GM12878 (cell line): ENCODE data around the gene AK4. TPM values are rescaled to one million over a fixed set of nuclear protein-coding genes. Genes with fewer than 3 reads are reported as not detected.

Source experiments
- ATAC-seq: fragments of 200-7000 bp; cut with Tn5 transposase; 3 replicates; pipeline ENCODE4 v1.9.1; 2020; ENCODE audit warnings: mild to moderate bottlenecking, moderate library complexity
- BruUV-seq: library from RNA; stranded (reverse); fragments of 400-500 nt; replicated peaks from 2 replicates; lab custom pipeline; 2021; lab: Mats Ljungman, UMichigan
- CTCF ChIA-PET: fragments of 300-600 bp; sonication (Branson Sonifier 250); formaldehyde crosslinking; extraction: SDS; loops from one replicate; lab custom pipeline; 2021; ENCODE audit warnings: inconsistent platforms; lab: Yijun Ruan, JAX
- POLR2A ChIA-PET: fragments of 350-600 bp; formaldehyde crosslinking; extraction: SDS; loops from one replicate; lab custom pipeline; 2021; ENCODE audit warnings: inconsistent platforms; lab: Charles Lee
- RAD21 ChIA-PET: fragments of 300-600 bp; sonication (Branson Sonifier 250); formaldehyde crosslinking; loops from one replicate; lab custom pipeline; 2023; ENCODE audit warnings: antibody characterized with exemption; ENCODE audit not compliant: unreplicated experiment; lab: Charles Lee
- SMC1A ChIA-PET: fragments of 300-600 bp; sonication (Branson Sonifier 250); formaldehyde crosslinking; loops from one replicate; lab custom pipeline; 2023; ENCODE audit not compliant: unreplicated experiment, uncharacterized antibody; lab: Charles Lee
- DNase-seq: peaks from one replicate; pipeline ENCODE4 v3.0.0-alpha.2; 2011; ENCODE audit warnings: low read depth, low spot score
- FAIRE-seq: peaks from 3 replicates; lab custom pipeline; 2011; peaks lifted over from hg19 to GRCh38; lab: Jason Lieb, UNC
- H2AFZ ChIP-seq: 2 replicates; pipeline ENCODE4 v1.6.0; 2011; ENCODE audit warnings: low read depth, low read length, control low read depth; ENCODE audit not compliant: control insufficient read depth
- H3K27ac ChIP-seq: 2 replicates; pipeline ENCODE4 v1.5.1; 2011; ENCODE audit warnings: control low read depth; ENCODE audit not compliant: control insufficient read depth, insufficient read depth
- H3K27me3 ChIP-seq, 2 experiments: replicated peaks in 1 of 2; 2 replicates each; pipeline versions ENCODE4 v1.6.0 to v1.6.1; 2011; ENCODE audit warnings: low read length in 1 of 2; ENCODE audit not compliant: control insufficient read depth in 2 of 2, insufficient read depth in 2 of 2
- H3K36me3 ChIP-seq, 2 experiments: 2 replicates each; pipeline ENCODE4 v1.5.1; 2011; ENCODE audit warnings: low read length in 1 of 2; ENCODE audit not compliant: control insufficient read depth in 2 of 2, insufficient read depth in 2 of 2
- H3K4me1 ChIP-seq: 2 replicates; pipeline ENCODE4 v1.6.1; 2011; ENCODE audit warnings: mild to moderate bottlenecking, low read length, moderate library complexity, mixed read lengths; ENCODE audit not compliant: control insufficient read depth, insufficient read depth
- H3K4me2 ChIP-seq: 2 replicates; pipeline ENCODE4 v1.6.0; 2011; ENCODE audit warnings: control low read depth; ENCODE audit not compliant: control insufficient read depth, insufficient read depth
- H3K4me3 ChIP-seq: fragments of 200-600 bp; sonication (generic); 2 replicates; pipeline ENCODE4 v1.5.1; 2016
- H3K79me2 ChIP-seq: 2 replicates; pipeline ENCODE4 v1.6.0; 2011; ENCODE audit warnings: low read length; ENCODE audit not compliant: control insufficient read depth, insufficient read depth
- H3K9ac ChIP-seq: 2 replicates; pipeline ENCODE4 v1.8.0; 2011; ENCODE audit warnings: low read length, control low read depth, mixed read lengths; ENCODE audit not compliant: control insufficient read depth, insufficient read depth
- H3K9me3 ChIP-seq: replicated peaks from 3 replicates; pipeline ENCODE4 v1.5.1; 2011; ENCODE audit warnings: mild to moderate bottlenecking, low read length; ENCODE audit not compliant: control insufficient read depth, insufficient read depth
- H4K20me1 ChIP-seq: 2 replicates; pipeline ENCODE4 v1.6.0; 2011; ENCODE audit not compliant: control insufficient read depth, insufficient read depth
- E2F8 ChIP-seq: fragments of 450-650 bp; IDR thresholded peaks from 2 replicates; pipeline ENCODE4 v1.6.1; 2018; ENCODE audit warnings: mild to moderate bottlenecking, low read depth, moderate library complexity; ENCODE audit not compliant: partially characterized antibody
- NFXL1 ChIP-seq: fragments of 450-650 bp; IDR thresholded peaks from 2 replicates; pipeline ENCODE4 v1.6.1; 2017; ENCODE audit warnings: antibody characterized with exemption, mild to moderate bottlenecking, borderline replicate concordance
- PAX5 ChIP-seq: IDR thresholded peaks from 2 replicates; pipeline ENCODE4 v1.6.1; 2011; ENCODE audit warnings: low read depth, low read length, borderline replicate concordance
- POLR2A ChIP-seq: IDR thresholded peaks from 2 replicates; pipeline ENCODE4 v1.6.1; 2011; ENCODE audit warnings: low read depth, mild to moderate bottlenecking, low read length
- ZBTB11 ChIP-seq: fragments of 450-650 bp; formaldehyde crosslinking; IDR thresholded peaks from 2 replicates; pipeline ENCODE4 v1.5.0; 2022; ENCODE audit warnings: mild to moderate bottlenecking, missing genetic modification characterization
- WGBS: methylation state at CpG from one replicate; pipeline ENCODE4 v1.1.6; 2016; ENCODE audit warnings: low lambda C conversion rate; ENCODE audit not compliant: insufficient replicate concordance, insufficient coverage; ENCODE audit errors: missing lambda C conversion rate; 5-methylcytosine and 5-hydroxymethylcytosine counted together
- in situ Hi-C: fragments of 300-500 bp; cut with MboI; formaldehyde crosslinking; loops from 9 replicates; pipeline ENCODE4 v1.14.3; 2018; ENCODE audit warnings: mixed read lengths
- intact Hi-C: fragments of 100-400 bp; cut with micrococcal nuclease; formaldehyde crosslinking; loops from one replicate; pipeline ENCODE4 v1.14.2; 2022; ENCODE audit not compliant: unreplicated experiment
- polyA plus RNA-seq, 11 experiments: library from polyadenylated mRNA; depleted of rRNA in 4 of 11; unstranded in 6 of 11; stranded (reverse) in 5 of 11; fragments of >200 nt; fragmentation: Nextera tagmentation in 4 of 11; fragmentation: Illumina TruSeq in 1 of 11; extraction: Ambion mirVana in 4 of 11; extraction: Trizol in 1 of 11; gene quantifications; 1 replicate in 1 of 11; 2 replicates in 10 of 11; pipeline versions ENCODE4 v1.2.1 to v1.2.3, GENCODE V29; 2011 to 2016; ENCODE audit warnings: inconsistent platforms in 2 of 11, missing spikeins in 2 of 11, low read depth in 1 of 11
- total RNA-seq, 4 experiments: library from RNA; depleted of rRNA in 3 of 4; stranded (reverse); fragments of >200 nt in 3 of 4; fragmentation: Illumina TruSeq in 1 of 4; extraction: Trizol in 1 of 4; gene quantifications; 2 replicates each; pipeline versions ENCODE4 v1.2.1 to v1.2.3, GENCODE V29; 2013 to 2021
- TF ChIP-seq, protein P1 (sequence below): IDR thresholded peaks from 2 replicates; pipeline ENCODE4 v1.6.1; 2012; ENCODE audit warnings: improper control_type of control experiment, low read depth, low read length; ENCODE audit not compliant: insufficient replicate concordance
- TF ChIP-seq, protein P2 (sequence below): fragments of 450-650 bp; IDR thresholded peaks from 2 replicates; pipeline ENCODE4 v1.6.1; 2014; ENCODE audit warnings: mild to moderate bottlenecking

The AK4 gene
- total and polyA plus RNA-seq, 10 of the 15 experiments (the other 5 are each of a cell fraction or from before 2014, with no cell fraction given): 23.9 to 161 (median 49.0) TPM

DNA sequence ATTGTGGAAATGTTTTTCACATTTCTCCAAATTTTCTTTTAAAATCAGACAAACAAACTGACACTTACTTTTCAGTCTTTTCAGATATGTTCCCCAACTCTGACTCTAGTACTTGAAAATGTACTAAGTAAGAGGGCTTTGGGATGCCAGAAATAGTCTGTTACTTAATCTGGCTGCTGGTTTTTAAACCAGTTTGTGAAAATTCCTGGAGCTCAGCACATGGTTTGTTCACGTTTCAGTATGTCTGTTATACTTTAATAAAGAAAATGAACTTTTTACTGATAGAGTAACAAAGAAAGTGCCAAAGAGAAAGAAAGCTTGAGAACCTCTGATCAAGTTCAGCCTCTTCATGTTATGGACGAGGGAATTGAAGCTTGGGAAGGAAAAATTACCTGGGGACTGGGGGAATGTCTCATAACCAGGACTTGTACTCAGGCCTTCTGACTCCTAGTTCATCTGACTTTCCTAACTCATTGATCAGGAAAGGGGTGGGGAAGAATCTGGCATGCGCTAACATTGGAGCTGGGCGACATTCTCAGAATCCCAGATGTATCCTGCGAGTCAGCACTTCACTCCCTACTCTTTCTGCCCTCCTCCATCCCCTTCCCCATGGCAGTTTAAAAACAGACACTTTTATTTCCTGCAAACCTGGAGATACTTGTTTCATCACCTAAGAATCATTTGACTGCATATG, 130.5 kb downstream of the AK4 start (continued):
- TF ChIP-seq, protein P1, sequence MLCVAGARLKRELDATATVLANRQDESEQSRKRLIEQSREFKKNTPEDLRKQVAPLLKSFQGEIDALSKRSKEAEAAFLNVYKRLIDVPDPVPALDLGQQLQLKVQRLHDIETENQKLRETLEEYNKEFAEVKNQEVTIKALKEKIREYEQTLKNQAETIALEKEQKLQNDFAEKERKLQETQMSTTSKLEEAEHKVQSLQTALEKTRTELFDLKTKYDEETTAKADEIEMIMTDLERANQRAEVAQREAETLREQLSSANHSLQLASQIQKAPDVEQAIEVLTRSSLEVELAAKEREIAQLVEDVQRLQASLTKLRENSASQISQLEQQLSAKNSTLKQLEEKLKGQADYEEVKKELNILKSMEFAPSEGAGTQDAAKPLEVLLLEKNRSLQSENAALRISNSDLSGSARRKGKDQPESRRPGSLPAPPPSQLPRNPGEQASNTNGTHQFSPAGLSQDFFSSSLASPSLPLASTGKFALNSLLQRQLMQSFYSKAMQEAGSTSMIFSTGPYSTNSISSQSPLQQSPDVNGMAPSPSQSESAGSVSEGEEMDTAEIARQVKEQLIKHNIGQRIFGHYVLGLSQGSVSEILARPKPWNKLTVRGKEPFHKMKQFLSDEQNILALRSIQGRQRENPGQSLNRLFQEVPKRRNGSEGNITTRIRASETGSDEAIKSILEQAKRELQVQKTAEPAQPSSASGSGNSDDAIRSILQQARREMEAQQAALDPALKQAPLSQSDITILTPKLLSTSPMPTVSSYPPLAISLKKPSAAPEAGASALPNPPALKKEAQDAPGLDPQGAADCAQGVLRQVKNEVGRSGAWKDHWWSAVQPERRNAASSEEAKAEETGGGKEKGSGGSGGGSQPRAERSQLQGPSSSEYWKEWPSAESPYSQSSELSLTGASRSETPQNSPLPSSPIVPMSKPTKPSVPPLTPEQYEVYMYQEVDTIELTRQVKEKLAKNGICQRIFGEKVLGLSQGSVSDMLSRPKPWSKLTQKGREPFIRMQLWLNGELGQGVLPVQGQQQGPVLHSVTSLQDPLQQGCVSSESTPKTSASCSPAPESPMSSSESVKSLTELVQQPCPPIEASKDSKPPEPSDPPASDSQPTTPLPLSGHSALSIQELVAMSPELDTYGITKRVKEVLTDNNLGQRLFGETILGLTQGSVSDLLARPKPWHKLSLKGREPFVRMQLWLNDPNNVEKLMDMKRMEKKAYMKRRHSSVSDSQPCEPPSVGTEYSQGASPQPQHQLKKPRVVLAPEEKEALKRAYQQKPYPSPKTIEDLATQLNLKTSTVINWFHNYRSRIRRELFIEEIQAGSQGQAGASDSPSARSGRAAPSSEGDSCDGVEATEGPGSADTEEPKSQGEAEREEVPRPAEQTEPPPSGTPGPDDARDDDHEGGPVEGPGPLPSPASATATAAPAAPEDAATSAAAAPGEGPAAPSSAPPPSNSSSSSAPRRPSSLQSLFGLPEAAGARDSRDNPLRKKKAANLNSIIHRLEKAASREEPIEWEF: no peak

DNA sequence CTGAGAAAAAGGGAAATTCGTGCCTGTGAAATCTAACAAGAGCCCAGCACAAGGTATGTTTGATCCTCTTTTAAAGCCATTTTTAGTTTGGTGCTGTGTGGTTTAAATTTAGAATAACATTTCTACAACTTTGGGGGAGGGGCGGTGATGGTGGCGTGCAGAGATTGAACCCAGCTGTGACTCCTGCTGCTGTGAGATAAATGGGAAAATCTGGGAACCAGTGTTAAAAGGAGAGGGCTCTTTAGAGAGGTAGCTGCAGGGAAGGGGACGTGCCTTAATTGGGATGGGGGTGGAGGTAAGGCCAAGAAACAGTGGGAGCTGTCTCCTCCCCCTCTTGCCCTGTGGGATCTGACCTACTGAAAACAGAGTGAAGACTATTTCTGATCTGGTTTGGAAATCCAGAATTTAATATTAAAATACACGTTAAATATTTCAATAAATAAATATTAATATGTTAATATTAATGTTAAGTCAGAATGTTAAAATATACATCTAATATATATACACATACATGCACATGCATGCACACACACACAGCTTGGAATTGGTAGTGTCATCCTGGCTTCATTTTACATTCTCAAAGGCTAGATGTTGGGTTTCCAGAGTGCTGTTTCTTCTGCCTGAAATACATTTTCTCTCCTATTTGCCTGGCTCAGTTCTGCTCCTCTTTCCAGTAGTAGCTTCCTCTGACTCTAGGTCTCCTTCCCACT, 131.2 kb downstream of the AK4 start:
- ChIA-PET POLR2A (no interaction called here), RAD21 (no interaction called here), CTCF (no interaction called here), SMC1A (no interaction called here)
- ATAC-seq (no peak), DNase-seq (no peak), FAIRE-seq (no peak)
- no peaks in the 10 kb centered on the region for H3K4me1 ChIP-seq
- in situ Hi-C loops (no loop called here), intact Hi-C loops (no loop called here)
- no TSS peak for BruUV-seq
- H2AFZ ChIP-seq: no peak overlapping the region
- no peak overlapping the region for H3K27ac ChIP-seq
- no peak overlapping the region for H3K4me2 ChIP-seq
- H3K36me3 ChIP-seq: no peaks in the 10 kb centered on the region
- H3K79me2 ChIP-seq: no peaks in the 10 kb centered on the region
- no peak overlapping the region for H3K9ac ChIP-seq
- 47% methylated on average over 5 of the region's 5 CpGs for WGBS
- H3K27me3 ChIP-seq: no peaks in the 10 kb centered on the region; a peak in 1 of 4 replicates
- H3K9me3 ChIP-seq: no peaks in the 10 kb centered on the region
- no peak overlapping the region for H3K4me3 ChIP-seq
- H4K20me1 ChIP-seq: no peaks in the 10 kb centered on the region
- TF ChIP-seq, protein P2, sequence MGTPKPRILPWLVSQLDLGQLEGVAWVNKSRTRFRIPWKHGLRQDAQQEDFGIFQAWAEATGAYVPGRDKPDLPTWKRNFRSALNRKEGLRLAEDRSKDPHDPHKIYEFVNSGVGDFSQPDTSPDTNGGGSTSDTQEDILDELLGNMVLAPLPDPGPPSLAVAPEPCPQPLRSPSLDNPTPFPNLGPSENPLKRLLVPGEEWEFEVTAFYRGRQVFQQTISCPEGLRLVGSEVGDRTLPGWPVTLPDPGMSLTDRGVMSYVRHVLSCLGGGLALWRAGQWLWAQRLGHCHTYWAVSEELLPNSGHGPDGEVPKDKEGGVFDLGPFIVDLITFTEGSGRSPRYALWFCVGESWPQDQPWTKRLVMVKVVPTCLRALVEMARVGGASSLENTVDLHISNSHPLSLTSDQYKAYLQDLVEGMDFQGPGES: no peak
- TF ChIP-seq NFXL1 (no peak), ZBTB11 (CRISPR knock-in tag) (no peak), POLR2A (no peak), PAX5 (no peak), E2F8 (no peak)
